IMR-90 (cell line): ENCODE data around the gene DCHS2. TPM values are rescaled to one million over a fixed set of nuclear protein-coding genes. Genes with fewer than 3 reads are reported as not detected.

Experiments
- ATAC-seq: fragments of 200-7000 bp; cut with Tn5 transposase; 2 replicates; pipeline ENCODE4 v1.9.1; 2020; ENCODE audit warnings: low read depth, mild to moderate bottlenecking, moderate library complexity
- BruUV-seq: library from RNA; stranded (reverse); fragments of 400-500 nt; replicated peaks from 2 replicates; lab custom pipeline; 2021; lab: Mats Ljungman, UMichigan
- CTCF ChIA-PET: fragments of 300-600 bp; formaldehyde crosslinking; extraction: SDS; loops from one replicate; lab custom pipeline; 2021; ENCODE audit warnings: antibody characterized with exemption; lab: Yijun Ruan, JAX
- POLR2A ChIA-PET: fragments of 300-600 bp; sonication (Branson Sonifier 250); formaldehyde crosslinking; loops from one replicate; lab custom pipeline; 2022; ENCODE audit warnings: antibody characterized with exemption; ENCODE audit not compliant: unreplicated experiment; lab: Charles Lee
- DNase-seq: peaks from one replicate; pipeline ENCODE4 v3.0.0; 2013
- H2AFZ ChIP-seq: replicated peaks from 2 replicates; pipeline ENCODE3; 2013; ENCODE audit warnings: low read length, mild to moderate bottlenecking; ENCODE audit not compliant: poor library complexity
- H2AK5ac ChIP-seq: 2 replicates; pipeline ENCODE4 v1.6.1; 2013; ENCODE audit warnings: low read depth, low read length, inconsistent platforms
- H2AK9ac ChIP-seq: replicated peaks from 2 replicates; pipeline ENCODE3; 2013; ENCODE audit warnings: mild to moderate bottlenecking, low read depth, low read length, moderate library complexity; ENCODE audit not compliant: poor library complexity
- H2BK120ac ChIP-seq: 2 replicates; pipeline ENCODE4 v1.6.1; 2013; ENCODE audit warnings: low read depth, low read length, inconsistent platforms
- H2BK15ac ChIP-seq: 3 replicates; pipeline ENCODE4 v1.6.1; 2013; ENCODE audit warnings: low read depth, low read length, inconsistent platforms
- H2BK20ac ChIP-seq: 2 replicates; pipeline ENCODE4 v1.6.1; 2013; ENCODE audit warnings: low read depth, mild to moderate bottlenecking, inconsistent platforms, low read length, moderate library complexity
- H2BK5ac ChIP-seq: 2 replicates; pipeline ENCODE4 v1.6.1; 2013; ENCODE audit warnings: mild to moderate bottlenecking, low read depth, low read length, inconsistent platforms; ENCODE audit not compliant: poor library complexity, severe bottlenecking
- H3K14ac ChIP-seq: replicated peaks from 2 replicates; pipeline ENCODE4 v1.6.1; 2013; ENCODE audit warnings: low read depth, low read length, inconsistent platforms
- H3K18ac ChIP-seq: 2 replicates; pipeline ENCODE4 v1.6.1; 2013; ENCODE audit warnings: low read depth, low read length, control low read depth
- H3K23ac ChIP-seq: 2 replicates; pipeline ENCODE4 v1.6.1; 2013; ENCODE audit warnings: low read depth, low read length, inconsistent platforms
- H3K27ac ChIP-seq: 2 replicates; pipeline ENCODE4 v1.5.1; 2013; ENCODE audit warnings: mild to moderate bottlenecking, control low read depth, low read length; ENCODE audit not compliant: insufficient read depth
- H3K27me3 ChIP-seq: 2 replicates; pipeline ENCODE4 v1.6.1; 2013; ENCODE audit warnings: low read length; ENCODE audit not compliant: control insufficient read depth, insufficient read depth
- H3K36me3 ChIP-seq: 2 replicates; pipeline ENCODE4 v1.6.1; 2013; ENCODE audit warnings: low read length, mixed read lengths; ENCODE audit not compliant: control insufficient read depth, insufficient read depth
- H3K4ac ChIP-seq: 2 replicates; pipeline ENCODE4 v1.6.1; 2013; ENCODE audit warnings: low read depth, low read length, inconsistent platforms
- H3K4me1 ChIP-seq: 2 replicates; pipeline ENCODE4 v1.6.1; 2013; ENCODE audit warnings: low read length, mixed read lengths; ENCODE audit not compliant: control insufficient read depth, insufficient read depth
- H3K4me2 ChIP-seq: 2 replicates; pipeline ENCODE4 v1.6.1; 2013; ENCODE audit warnings: low read depth, mild to moderate bottlenecking, control low read depth, low read length, moderate library complexity
- H3K4me3 ChIP-seq: 2 replicates; pipeline ENCODE4 v1.5.1; 2013; ENCODE audit warnings: low read depth, mild to moderate bottlenecking, control low read depth, low read length, moderate library complexity; ENCODE audit not compliant: insufficient read depth
- H3K56ac ChIP-seq: 2 replicates; pipeline ENCODE4 v1.6.1; 2013; ENCODE audit warnings: low read length, inconsistent platforms; ENCODE audit not compliant: insufficient read depth; ENCODE audit errors: extremely low read depth
- H3K79me1 ChIP-seq, 2 experiments: 2 replicates each; pipeline ENCODE4 v1.6.1; 2013; ENCODE audit warnings: low read length in 2 of 2, inconsistent platforms in 1 of 2, low read depth in 1 of 2
- H3K9ac ChIP-seq: 2 replicates; pipeline ENCODE4 v1.6.1; 2013; ENCODE audit warnings: low read depth, low read length, control low read depth
- H3K9me1 ChIP-seq: 2 replicates; pipeline ENCODE4 v1.6.1; 2013; ENCODE audit warnings: low read length, inconsistent platforms; ENCODE audit not compliant: insufficient read depth
- H3K9me3 ChIP-seq: 2 replicates; pipeline ENCODE4 v1.6.1; 2013; ENCODE audit warnings: low read length; ENCODE audit not compliant: control insufficient read depth, insufficient read depth
- H4K20me1 ChIP-seq: 2 replicates; pipeline ENCODE4 v1.6.1; 2013; ENCODE audit warnings: low read length, inconsistent platforms; ENCODE audit not compliant: insufficient read depth
- H4K5ac ChIP-seq: 2 replicates; pipeline ENCODE4 v1.6.1; 2013; ENCODE audit warnings: mild to moderate bottlenecking, low read depth, low read length, control low read depth
- H4K8ac ChIP-seq, 2 experiments: 2 replicates each; pipeline ENCODE4 v1.6.1; 2013; ENCODE audit warnings: low read depth in 2 of 2, low read length in 2 of 2, control low read depth in 1 of 2, inconsistent platforms in 1 of 2
- H4K91ac ChIP-seq: 2 replicates; pipeline ENCODE4 v1.6.1; 2013; ENCODE audit warnings: low read depth, low read length, inconsistent platforms; ENCODE audit not compliant: insufficient read depth
- BHLHE40 ChIP-seq: fragments of 150-350 bp; IDR thresholded peaks from 2 replicates; pipeline ENCODE4 v1.6.1; 2016; ENCODE audit warnings: mild to moderate bottlenecking, low read depth, low read length
- CEBPB ChIP-seq: IDR thresholded peaks from 2 replicates; pipeline ENCODE4 v1.6.1; 2012; ENCODE audit warnings: low read depth, low read length, improper control_type of control experiment
- CHD1 ChIP-seq: IDR thresholded peaks from 2 replicates; pipeline ENCODE4 v1.6.1; 2012; ENCODE audit warnings: low read depth, low read length, improper control_type of control experiment
- FOS ChIP-seq: fragments of 150-350 bp; IDR thresholded peaks from 2 replicates; pipeline ENCODE4 v1.6.1; 2016; ENCODE audit warnings: low read depth, low read length
- MAFK ChIP-seq: IDR thresholded peaks from 2 replicates; pipeline ENCODE4 v1.6.1; 2012; ENCODE audit warnings: low read depth, low read length, improper control_type of control experiment
- MAZ ChIP-seq: IDR thresholded peaks from 2 replicates; pipeline ENCODE4 v1.6.1; 2012; ENCODE audit warnings: low read depth, mild to moderate bottlenecking, low read length, improper control_type of control experiment, moderate library complexity, borderline replicate concordance
- MXI1 ChIP-seq: IDR thresholded peaks from 2 replicates; pipeline ENCODE4 v1.6.1; 2012; ENCODE audit warnings: low read depth, mild to moderate bottlenecking, low read length, moderate library complexity, borderline replicate concordance
- NFE2L2 ChIP-seq: fragments of 150-350 bp; IDR thresholded peaks from 2 replicates; pipeline ENCODE4 v1.6.1; 2016; ENCODE audit warnings: low read depth, mild to moderate bottlenecking, low read length
- POLR2A ChIP-seq: IDR thresholded peaks from 2 replicates; pipeline ENCODE4 v1.6.1; 2012; ENCODE audit warnings: mild to moderate bottlenecking, low read depth, low read length
- RAD21 ChIP-seq: IDR thresholded peaks from 2 replicates; pipeline ENCODE4 v1.6.1; 2012; ENCODE audit warnings: low read length, improper control_type of control experiment
- RCOR1 ChIP-seq: IDR thresholded peaks from 2 replicates; pipeline ENCODE4 v1.6.1; 2012; ENCODE audit warnings: mild to moderate bottlenecking, low read length, improper control_type of control experiment; ENCODE audit not compliant: insufficient replicate concordance
- RFX5 ChIP-seq: IDR thresholded peaks from 2 replicates; pipeline ENCODE4 v1.8.0; 2012; ENCODE audit warnings: low read depth, mild to moderate bottlenecking, low read length, moderate library complexity
- SMC3 ChIP-seq: fragments of 150-350 bp; IDR thresholded peaks from 2 replicates; pipeline ENCODE4 v1.6.1; 2016; ENCODE audit warnings: low read depth, mild to moderate bottlenecking, antibody characterized with exemption, low read length, moderate library complexity
- WGBS, 2 experiments: methylation state at CpG; one replicate each; pipeline versions ENCODE4 v1.1.5 to v1.1.7; 2013; ENCODE audit warnings: missing lambda C conversion rate in 2 of 2; ENCODE audit not compliant: insufficient read length in 1 of 2; ENCODE audit errors: extremely low coverage in 2 of 2; 5-methylcytosine and 5-hydroxymethylcytosine counted together
- dilution Hi-C: fragments of 300-500 bp; cut with HindIII; formaldehyde crosslinking; loops from one replicate; pipeline ENCODE4 v1.14.3; 2018; ENCODE audit warnings: low sequenced_read_pairs; ENCODE audit not compliant: unreplicated experiment
- in situ Hi-C: fragments of 300-500 bp; cut with MboI; formaldehyde crosslinking; loops from 3 replicates; pipeline ENCODE4 v1.14.3; 2019; ENCODE audit warnings: low sequenced_read_pairs, inconsistent platforms, mixed read lengths
- intact Hi-C: fragments of 100-400 bp; cut with micrococcal nuclease; formaldehyde crosslinking; loops from 2 replicates; pipeline ENCODE4 v1.10.0; 2022
- polyA plus RNA-seq, 3 experiments: library from polyadenylated mRNA; depleted of rRNA; stranded (reverse); fragments of >200 nt; gene quantifications; 2 replicates each; pipeline ENCODE4 v1.2.3, GENCODE V29; 2012; ENCODE audit warnings: low replicate concordance in 1 of 3
- total RNA-seq: library from RNA; depleted of rRNA; stranded (reverse); fragments of >200 nt; gene quantifications from 2 replicates; pipeline ENCODE4 v1.2.3, GENCODE V29; 2012
- TF ChIP-seq, protein P1 (sequence below): fragments of 150-350 bp; IDR thresholded peaks from 2 replicates; pipeline ENCODE4 v1.6.1; 2017; ENCODE audit warnings: mild to moderate bottlenecking, antibody characterized with exemption, low read length, low read depth
- TF ChIP-seq, protein P2 (sequence below): fragments of 150-350 bp; IDR thresholded peaks from 2 replicates; pipeline ENCODE4 v1.6.1; 2016; ENCODE audit warnings: low read depth, mild to moderate bottlenecking, low read length, moderate library complexity, borderline replicate concordance
- TF ChIP-seq, protein P3 (sequence below): conservative IDR thresholded peaks from 2 replicates; pipeline ENCODE4 v1.5.1; 2012; ENCODE audit warnings: mild to moderate bottlenecking, low read depth, low read length, improper control_type of control experiment

DCHS2 gene
- total and polyA plus RNA-seq, 2 of the 4 experiments (the other 2 are of a cell fraction): not detected

DNA sequence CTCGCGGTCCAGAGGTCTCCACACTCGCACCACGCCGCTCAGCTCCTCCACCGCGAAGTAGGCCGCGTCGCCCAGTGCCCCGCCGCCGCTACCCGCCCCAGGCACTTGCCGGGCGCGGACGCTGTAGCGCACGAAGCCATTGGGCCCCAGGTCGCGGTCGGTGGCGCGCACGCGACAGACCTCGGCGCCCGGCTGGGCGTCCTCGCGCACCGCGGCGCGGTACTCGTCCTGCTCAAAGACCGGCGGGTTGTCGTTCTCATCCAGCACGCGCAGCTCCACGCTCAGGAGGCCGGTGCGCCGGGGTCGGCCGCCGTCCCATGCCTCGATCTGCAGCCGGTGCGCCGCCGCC lies 1.4 kb downstream of the DCHS2 start:
- no peak for TF ChIP-seq BHLHE40
- TF ChIP-seq NFE2L2: no peak
- no peak for TF ChIP-seq MAZ
- TF ChIP-seq, protein P1, sequence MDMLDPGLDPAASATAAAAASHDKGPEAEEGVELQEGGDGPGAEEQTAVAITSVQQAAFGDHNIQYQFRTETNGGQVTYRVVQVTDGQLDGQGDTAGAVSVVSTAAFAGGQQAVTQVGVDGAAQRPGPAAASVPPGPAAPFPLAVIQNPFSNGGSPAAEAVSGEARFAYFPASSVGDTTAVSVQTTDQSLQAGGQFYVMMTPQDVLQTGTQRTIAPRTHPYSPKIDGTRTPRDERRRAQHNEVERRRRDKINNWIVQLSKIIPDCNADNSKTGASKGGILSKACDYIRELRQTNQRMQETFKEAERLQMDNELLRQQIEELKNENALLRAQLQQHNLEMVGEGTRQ: no peak
- TF ChIP-seq MXI1: no peak
- no peak for TF ChIP-seq POLR2A
- TF ChIP-seq FOS: no peak
- no peak for TF ChIP-seq CHD1
- no peak for TF ChIP-seq SMC3
- TF ChIP-seq, protein P2, sequence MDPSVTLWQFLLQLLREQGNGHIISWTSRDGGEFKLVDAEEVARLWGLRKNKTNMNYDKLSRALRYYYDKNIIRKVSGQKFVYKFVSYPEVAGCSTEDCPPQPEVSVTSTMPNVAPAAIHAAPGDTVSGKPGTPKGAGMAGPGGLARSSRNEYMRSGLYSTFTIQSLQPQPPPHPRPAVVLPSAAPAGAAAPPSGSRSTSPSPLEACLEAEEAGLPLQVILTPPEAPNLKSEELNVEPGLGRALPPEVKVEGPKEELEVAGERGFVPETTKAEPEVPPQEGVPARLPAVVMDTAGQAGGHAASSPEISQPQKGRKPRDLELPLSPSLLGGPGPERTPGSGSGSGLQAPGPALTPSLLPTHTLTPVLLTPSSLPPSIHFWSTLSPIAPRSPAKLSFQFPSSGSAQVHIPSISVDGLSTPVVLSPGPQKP: no peak
- TF ChIP-seq MAFK: no peak
- no peak for TF ChIP-seq RAD21
- no peak for TF ChIP-seq CEBPB
- TF ChIP-seq RFX5: no peak
- TF ChIP-seq, protein P3, sequence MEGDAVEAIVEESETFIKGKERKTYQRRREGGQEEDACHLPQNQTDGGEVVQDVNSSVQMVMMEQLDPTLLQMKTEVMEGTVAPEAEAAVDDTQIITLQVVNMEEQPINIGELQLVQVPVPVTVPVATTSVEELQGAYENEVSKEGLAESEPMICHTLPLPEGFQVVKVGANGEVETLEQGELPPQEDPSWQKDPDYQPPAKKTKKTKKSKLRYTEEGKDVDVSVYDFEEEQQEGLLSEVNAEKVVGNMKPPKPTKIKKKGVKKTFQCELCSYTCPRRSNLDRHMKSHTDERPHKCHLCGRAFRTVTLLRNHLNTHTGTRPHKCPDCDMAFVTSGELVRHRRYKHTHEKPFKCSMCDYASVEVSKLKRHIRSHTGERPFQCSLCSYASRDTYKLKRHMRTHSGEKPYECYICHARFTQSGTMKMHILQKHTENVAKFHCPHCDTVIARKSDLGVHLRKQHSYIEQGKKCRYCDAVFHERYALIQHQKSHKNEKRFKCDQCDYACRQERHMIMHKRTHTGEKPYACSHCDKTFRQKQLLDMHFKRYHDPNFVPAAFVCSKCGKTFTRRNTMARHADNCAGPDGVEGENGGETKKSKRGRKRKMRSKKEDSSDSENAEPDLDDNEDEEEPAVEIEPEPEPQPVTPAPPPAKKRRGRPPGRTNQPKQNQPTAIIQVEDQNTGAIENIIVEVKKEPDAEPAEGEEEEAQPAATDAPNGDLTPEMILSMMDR: no peak
- TF ChIP-seq RCOR1: no peak
- H4K91ac ChIP-seq: no peak overlapping the region
- H3K18ac ChIP-seq: no peak overlapping the region
- no peak overlapping the region for H4K5ac ChIP-seq
- intact Hi-C loops (no loop called here), in situ Hi-C loops (no loop called here), dilution Hi-C loops (no loop called here)
- H2BK15ac ChIP-seq: no peak overlapping the region
- H2BK5ac ChIP-seq: no peak overlapping the region
- H3K27ac ChIP-seq: no peak overlapping the region
- H3K9ac ChIP-seq: no peak overlapping the region
- H3K14ac ChIP-seq: no peak overlapping the region
- no peaks in the 10 kb centered on the region for H3K79me1 ChIP-seq
- H3K4me3 ChIP-seq: no peak overlapping the region
- H3K9me3 ChIP-seq: no peaks in the 10 kb centered on the region
- no peak overlapping the region for H3K4me2 ChIP-seq
- no peak overlapping the region for H3K56ac ChIP-seq
- H3K23ac ChIP-seq: no peak overlapping the region
- H3K36me3 ChIP-seq: no peaks in the 10 kb centered on the region
- H3K27me3 ChIP-seq: peaks cover 32% of the 10 kb centered on the region
- H2AFZ ChIP-seq: peak overlapping the region; percentile 27
- H3K9me1 ChIP-seq: no peaks in the 10 kb centered on the region
- H3K4me1 ChIP-seq: no peaks in the 10 kb centered on the region
- no peak overlapping the region for H2AK9ac ChIP-seq
- H2BK120ac ChIP-seq: no peak overlapping the region
- no peaks in the 10 kb centered on the region for H4K20me1 ChIP-seq
- H3K4ac ChIP-seq: no peak overlapping the region
- H2AK5ac ChIP-seq: no peak overlapping the region
- POLR2A ChIA-PET: no interaction called here
- ATAC-seq (no peak), DNase-seq (no peak)
- BruUV-seq: no TSS peak
- no peak overlapping the region for H2BK20ac ChIP-seq
- WGBS, 2 experiments: 8% methylated on average over 25 of the region's 55 CpGs; no CpG with 5 or more reads in 1 of the 2 experiments
- CTCF ChIA-PET: no interaction called here
- H4K8ac ChIP-seq: no peak overlapping the region
